Mesendoderm (in vitro differentiated cells): ENCODE measurements around the gene PPP1CA.
"Not testable (repeated sequence)": the region's sequence is repeated elsewhere in the genome, so short reads cannot be mapped to it uniquely, and the experiment has no call there.

ENCODE experiments used
- DNase-seq: peaks from one replicate; pipeline ENCODE4 v3.0.0; 2013
- H2AK5ac ChIP-seq: 2 replicates; pipeline ENCODE4 v1.6.1; 2013; ENCODE audit warnings: low read length, inconsistent platforms
- H2BK120ac ChIP-seq: 2 replicates; pipeline ENCODE4 v1.6.1; 2013; ENCODE audit warnings: low read depth, mild to moderate bottlenecking, low read length, moderate library complexity, mixed read lengths
- H2BK15ac ChIP-seq: replicated peaks from 2 replicates; pipeline ENCODE4 v1.6.1; 2013; ENCODE audit warnings: low read depth, mild to moderate bottlenecking, moderate library complexity
- H2BK5ac ChIP-seq: 2 replicates; pipeline ENCODE4 v1.6.1; 2013; ENCODE audit warnings: low read length, inconsistent platforms
- H3K18ac ChIP-seq: 2 replicates; pipeline ENCODE4 v1.6.1; 2013; ENCODE audit warnings: mild to moderate bottlenecking, low read length, mixed read lengths
- H3K23ac ChIP-seq: one replicate; pipeline ENCODE4 v1.6.1; 2013; ENCODE audit warnings: low read length
- H3K27ac ChIP-seq: 2 replicates; pipeline ENCODE4 v1.5.1; 2013; ENCODE audit warnings: low read depth, mild to moderate bottlenecking, inconsistent platforms, low read length, moderate library complexity
- H3K27me3 ChIP-seq: 2 replicates; pipeline ENCODE4 v1.6.1; 2013; ENCODE audit warnings: low read length, control low read depth, mild to moderate bottlenecking, inconsistent platforms; ENCODE audit not compliant: insufficient read depth, poor library complexity
- H3K36me3 ChIP-seq: 2 replicates; pipeline ENCODE4 v1.6.1; 2013; ENCODE audit warnings: low read length, inconsistent platforms; ENCODE audit not compliant: control insufficient read depth, insufficient read depth
- H3K4ac ChIP-seq: one replicate; pipeline ENCODE4 v1.6.1; 2013; ENCODE audit warnings: low read depth, mild to moderate bottlenecking, low read length, moderate library complexity
- H3K4me1 ChIP-seq: 2 replicates; pipeline ENCODE4 v1.6.1; 2013; ENCODE audit warnings: low read depth, low read length, inconsistent platforms; ENCODE audit not compliant: control insufficient read depth
- H3K4me2 ChIP-seq: 2 replicates; pipeline ENCODE4 v1.6.1; 2013; ENCODE audit warnings: low read length
- H3K4me3 ChIP-seq: 2 replicates; pipeline ENCODE4 v1.5.1; 2013; ENCODE audit warnings: mild to moderate bottlenecking, low read length
- H3K56ac ChIP-seq: one replicate; pipeline ENCODE4 v1.6.1; 2013; ENCODE audit warnings: low read length
- H3K79me1 ChIP-seq: 2 replicates; pipeline ENCODE4 v1.6.1; 2013; ENCODE audit warnings: low read length, inconsistent platforms
- H3K79me2 ChIP-seq: 2 replicates; pipeline ENCODE4 v1.6.1; 2013; ENCODE audit warnings: mild to moderate bottlenecking, low read length; ENCODE audit not compliant: control insufficient read depth, insufficient read depth
- H3K9ac ChIP-seq: 2 replicates; pipeline ENCODE4 v1.6.1; 2013; ENCODE audit warnings: low read length, inconsistent platforms
- H4K5ac ChIP-seq: one replicate; pipeline ENCODE4 v1.6.1; 2013; ENCODE audit warnings: low read length
- H4K8ac ChIP-seq: one replicate; pipeline ENCODE4 v1.6.1; 2013; ENCODE audit warnings: low read depth, mild to moderate bottlenecking, control low read depth, low read length, moderate library complexity
- WGBS: extraction: QIAGEN DNeasy Blood & Tissue Kit; methylation state at CpG from one replicate; pipeline ENCODE4 v1.1.7; 2013; ENCODE audit warnings: low lambda C conversion rate, missing lambda C conversion rate; ENCODE audit not compliant: insufficient coverage; ENCODE audit errors: extremely low coverage; 5-methylcytosine and 5-hydroxymethylcytosine counted together

Gene PPP1CA

DNA sequence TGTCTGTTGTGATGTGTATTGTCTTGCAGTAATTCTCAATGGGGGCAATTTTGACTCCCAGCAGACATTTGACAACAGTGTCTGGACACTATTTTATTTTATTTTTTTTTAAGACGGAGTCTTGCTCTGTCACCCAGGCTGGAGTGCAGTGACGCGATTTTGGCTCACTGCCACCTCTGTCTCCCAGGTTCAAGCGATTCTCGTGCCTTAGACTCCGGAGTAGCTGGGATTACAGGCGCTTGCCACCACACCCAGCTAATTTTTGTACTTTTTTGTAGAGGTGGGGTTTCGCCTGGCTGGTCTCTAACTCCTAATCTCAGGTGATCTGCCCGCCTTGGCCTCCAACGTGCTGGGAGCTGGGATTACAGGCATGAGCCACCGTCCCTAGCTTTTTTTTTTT is 28.1 kb upstream of the PPP1CA start:
- no peak overlapping the region for H2BK120ac ChIP-seq
- H3K79me1 ChIP-seq: peaks cover 9% of the 10 kb centered on the region
- no peak overlapping the region for H3K4me3 ChIP-seq
- H3K4me1 ChIP-seq: no peaks in the 10 kb centered on the region
- no peak overlapping the region for H2AK5ac ChIP-seq
- H3K4ac ChIP-seq: no peak overlapping the region
- peaks cover 9% of the 10 kb centered on the region for H3K79me2 ChIP-seq
- no peak overlapping the region for H3K27ac ChIP-seq
- no peak overlapping the region for H3K9ac ChIP-seq
- DNase-seq: no peak
- H3K36me3 ChIP-seq: peaks cover 5% of the 10 kb centered on the region
- no peak overlapping the region for H2BK5ac ChIP-seq
- no peaks in the 10 kb centered on the region for H3K27me3 ChIP-seq
- H3K23ac ChIP-seq: no peak overlapping the region
- H3K4me2 ChIP-seq: no peak overlapping the region
- no peak overlapping the region for H3K18ac ChIP-seq
- no peak overlapping the region for H3K56ac ChIP-seq
- H4K5ac ChIP-seq: no peak overlapping the region
- no CpG with 5 or more reads among the region's 11 CpGs for WGBS
- no peak overlapping the region for H2BK15ac ChIP-seq
- H4K8ac ChIP-seq: no peak overlapping the region

DNA sequence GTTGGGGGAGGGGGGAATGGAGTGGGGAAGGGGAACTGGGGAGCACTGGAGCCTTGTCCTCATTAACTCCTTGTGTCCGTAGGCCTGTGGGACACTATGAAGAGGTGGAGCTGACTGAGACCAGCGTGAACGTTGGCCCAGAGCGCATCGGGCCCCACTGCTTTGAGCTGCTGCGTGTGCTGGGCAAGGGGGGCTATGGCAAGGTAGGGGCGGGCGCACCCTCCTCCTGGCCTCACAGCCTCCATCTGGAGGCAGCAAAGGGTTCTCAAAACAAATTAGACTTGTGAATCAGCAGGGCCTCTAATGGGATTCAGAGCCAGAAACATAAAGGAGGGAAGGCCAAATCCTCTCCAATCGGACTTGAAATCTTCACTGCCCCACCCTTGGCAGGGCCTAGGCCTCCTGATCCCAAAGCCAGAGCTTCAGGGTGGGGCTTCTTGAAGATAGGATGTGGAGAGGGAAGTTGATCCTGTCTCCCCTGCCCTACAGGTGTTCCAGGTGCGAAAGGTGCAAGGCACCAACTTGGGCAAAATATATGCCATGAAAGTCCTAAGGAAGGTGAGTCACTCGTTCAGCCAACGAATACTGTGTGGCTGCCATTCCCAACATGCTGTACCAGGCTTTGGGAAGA is 27.5 kb upstream of the PPP1CA start:
- Histone ChIP-seq H3K23ac (no peak overlapping the region), H2BK120ac (no peak overlapping the region), H3K18ac (no peak overlapping the region), H2BK5ac (no peak overlapping the region), H3K56ac (peak overlapping the region; percentile 99), H3K27ac (no peak overlapping the region), H3K4me3 (peak overlapping the region; percentile 93), H3K79me1 (peaks cover 9% of the 10 kb centered on the region), H3K79me2 (peaks cover 9% of the 10 kb centered on the region), H3K36me3 (peaks cover 2% of the 10 kb centered on the region), H3K4me2 (peak overlapping the region; percentile 100), H4K8ac (no peak overlapping the region), H3K4me1 (no peaks in the 10 kb centered on the region), H3K9ac (peak overlapping the region; percentile 98), H4K5ac (no peak overlapping the region), H3K27me3 (no peaks in the 10 kb centered on the region), H2AK5ac (no peak overlapping the region), H2BK15ac (no peak overlapping the region), H3K4ac (no peak overlapping the region)
- DNase-seq: no peak
- no CpG with 5 or more reads among the region's 12 CpGs for WGBS

DNA sequence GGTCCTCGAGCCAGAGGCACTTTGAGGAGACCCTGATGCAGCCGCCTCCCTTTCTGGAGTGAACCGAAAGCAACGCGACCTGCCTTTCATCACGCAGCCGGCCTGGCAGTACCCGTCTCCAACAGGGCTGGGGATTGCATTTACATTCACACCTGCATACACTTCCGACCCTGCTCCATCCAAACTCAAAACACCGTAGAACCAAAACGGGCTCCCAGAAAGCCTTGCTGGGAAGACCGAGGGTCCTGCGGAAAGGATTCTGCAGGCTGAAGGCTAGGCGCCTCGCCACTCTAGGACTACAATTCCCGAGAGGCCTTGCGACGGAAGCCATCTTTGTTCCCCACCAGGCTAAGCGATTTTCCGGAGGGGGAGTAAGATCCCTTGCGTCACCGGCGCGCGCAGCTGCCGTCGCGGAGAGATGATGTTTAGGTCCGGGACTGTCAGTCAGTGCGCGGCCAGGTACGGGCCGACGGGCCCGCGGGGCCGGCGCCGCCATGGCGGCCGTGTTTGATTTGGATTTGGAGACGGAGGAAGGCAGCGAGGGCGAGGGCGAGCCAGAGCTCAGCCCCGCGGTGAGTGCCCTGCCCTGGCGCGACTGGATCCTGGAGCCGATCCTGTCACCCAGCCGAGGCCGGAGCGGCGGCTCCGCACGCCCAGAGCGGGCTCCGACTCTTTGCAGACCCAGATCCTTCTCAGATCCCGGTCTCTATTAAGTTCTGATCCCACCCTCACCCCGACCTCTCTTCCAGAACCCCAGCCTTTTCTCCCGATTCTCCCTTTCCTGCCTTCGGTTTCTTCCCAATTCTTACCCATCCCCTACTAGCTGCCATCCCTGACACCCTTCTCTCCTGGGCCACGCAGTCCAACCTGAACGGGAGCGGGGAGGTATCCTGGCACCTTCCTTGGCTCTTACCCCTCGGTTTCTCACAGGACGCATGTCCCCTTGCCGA is 26.7 kb upstream of the PPP1CA start, which contains the start of gene RPS6KB2:
Gene RPS6KB2, plus strand, starts transcription at position 443 of the 950 bp plus-strand sequence. Its CDS starts 52 bp downstream, at position 495.
- Histone ChIP-seq H3K56ac (peak within 1 kb of the TSS; percentile 99), H2BK120ac (no peak within 1 kb of the TSS), H3K79me1 (peaks cover 9% of the 10 kb centered on the region), H3K4me2 (peak within 1 kb of the TSS; percentile 100), H3K4me3 (peak within 1 kb of the TSS; percentile 93), H3K36me3 (peaks cover 2% of the 10 kb centered on the region), H3K4ac (no peak within 1 kb of the TSS), H2AK5ac (peak within 1 kb of the TSS; percentile 54), H3K23ac (no peak within 1 kb of the TSS), H4K5ac (no peak within 1 kb of the TSS), H3K79me2 (peaks cover 9% of the 10 kb centered on the region), H3K18ac (peak within 1 kb of the TSS; percentile 52), H3K27me3 (no peaks in the 10 kb centered on the region), H3K4me1 (no peaks in the 10 kb centered on the region), H2BK15ac (no peak within 1 kb of the TSS), H3K27ac (no peak within 1 kb of the TSS), H2BK5ac (no peak within 1 kb of the TSS), H4K8ac (peak within 1 kb of the TSS; percentile 67), H3K9ac (peak within 1 kb of the TSS; percentile 98)
- DNase-seq: peak; percentile 98
- WGBS: no CpG with 5 or more reads among the region's 68 CpGs

DNA sequence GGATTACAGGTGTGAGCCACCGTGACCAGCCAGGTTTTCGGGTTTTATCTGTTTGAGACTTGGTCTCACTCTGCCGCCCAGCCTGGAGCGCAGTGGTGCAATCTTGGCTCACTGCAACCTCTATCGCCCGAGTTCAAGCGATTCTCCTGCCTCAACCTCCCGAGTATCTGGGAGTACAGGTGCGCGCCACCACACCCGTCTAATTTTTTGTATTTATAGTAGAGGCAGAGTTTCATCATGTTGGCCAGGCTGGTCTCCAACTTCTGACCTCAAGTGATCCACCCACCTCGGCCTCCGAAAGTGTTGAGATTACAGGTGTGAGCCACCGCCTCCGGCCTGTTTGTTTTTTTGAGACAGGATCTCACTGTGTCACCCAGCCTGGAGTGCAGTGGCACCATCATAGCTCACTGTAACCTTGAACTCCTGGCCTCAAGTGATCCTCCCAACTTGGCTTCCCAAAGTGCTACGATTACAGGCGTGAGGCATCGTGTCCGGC is 25.8 kb upstream of the PPP1CA start:
- H3K4me1 ChIP-seq, H3K9ac ChIP-seq, H3K18ac ChIP-seq, H4K5ac ChIP-seq, H2BK15ac ChIP-seq, H2AK5ac ChIP-seq, H3K4ac ChIP-seq, H3K79me2 ChIP-seq, H3K4me2 ChIP-seq, H3K36me3 ChIP-seq, H3K4me3 ChIP-seq, DNase-seq, H2BK5ac ChIP-seq, H3K79me1 ChIP-seq, H3K27ac ChIP-seq, H3K23ac ChIP-seq, H2BK120ac ChIP-seq, H3K27me3 ChIP-seq: not testable (repeated sequence)
- Histone ChIP-seq H3K56ac (peak overlapping the region; percentile 88), H4K8ac (peak overlapping the region; percentile 67)
- no CpG with 5 or more reads among the region's 19 CpGs for WGBS

DNA sequence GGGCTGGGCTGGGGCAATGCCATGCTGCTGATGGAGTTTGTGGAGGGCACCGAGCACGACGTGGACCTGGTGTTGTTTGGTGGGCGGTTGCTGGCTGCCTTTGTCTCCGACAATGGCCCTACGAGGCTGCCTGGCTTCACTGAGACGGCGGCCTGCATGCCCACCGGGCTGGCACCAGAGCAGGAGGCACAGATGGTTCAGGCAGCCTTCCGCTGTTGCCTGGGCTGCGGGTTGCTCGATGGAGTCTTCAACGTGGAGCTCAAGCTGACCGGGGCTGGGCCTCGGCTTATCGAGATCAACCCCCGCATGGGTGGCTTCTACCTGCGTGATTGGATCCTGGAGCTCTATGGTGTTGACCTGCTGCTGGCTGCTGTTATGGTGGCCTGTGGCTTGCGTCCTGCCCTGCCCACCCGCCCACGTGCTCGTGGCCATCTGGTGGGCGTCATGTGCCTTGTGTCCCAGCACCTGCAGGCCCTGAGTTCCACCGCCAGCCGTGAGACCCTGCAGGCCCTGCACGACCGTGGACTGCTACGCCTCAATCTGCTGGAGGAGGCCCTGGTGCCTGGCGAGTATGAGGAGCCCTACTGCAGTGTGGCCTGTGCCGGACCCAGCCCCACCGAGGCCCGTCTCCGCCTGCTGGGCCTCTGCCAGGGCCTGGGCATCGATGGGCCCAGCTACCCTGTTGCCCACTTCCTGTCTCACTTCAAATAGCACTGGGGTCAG is 22.4 kb upstream of the PPP1CA start:
- H3K18ac ChIP-seq: no peak overlapping the region
- no CpG with 5 or more reads among the region's 34 CpGs for WGBS
- H3K4ac ChIP-seq: no peak overlapping the region
- H3K27ac ChIP-seq: no peak overlapping the region
- no peaks in the 10 kb centered on the region for H3K36me3 ChIP-seq
- no peaks in the 10 kb centered on the region for H3K27me3 ChIP-seq
- no peak overlapping the region for H4K5ac ChIP-seq
- no peak overlapping the region for H2BK120ac ChIP-seq
- H4K8ac ChIP-seq: no peak overlapping the region
- H2AK5ac ChIP-seq: no peak overlapping the region
- H3K79me2 ChIP-seq: peaks cover 4% of the 10 kb centered on the region
- peaks cover 4% of the 10 kb centered on the region for H3K79me1 ChIP-seq
- no peak overlapping the region for H3K56ac ChIP-seq
- no peak overlapping the region for H3K9ac ChIP-seq
- H2BK15ac ChIP-seq: no peak overlapping the region
- H3K4me1 ChIP-seq: no peaks in the 10 kb centered on the region
- H2BK5ac ChIP-seq: no peak overlapping the region
- DNase-seq: no peak
- no peak overlapping the region for H3K23ac ChIP-seq
- H3K4me2 ChIP-seq: no peak overlapping the region
- no peak overlapping the region for H3K4me3 ChIP-seq
